Ascending aorta (tissue), 2 donors: ENCODE data around the gene DOCK3. TPM values are rescaled to one million over a fixed set of nuclear protein-coding genes. Genes with fewer than 3 reads are reported as not detected.
"Not testable (repeated sequence)": the region's sequence is repeated elsewhere in the genome, so short reads cannot be mapped to it uniquely, and the experiment has no call there.

Experiments used
- DNase-seq, 2 donors: peaks; one replicate each; pipeline ENCODE4 v3.0.0-alpha.2; 2019; ENCODE audit warnings: low spot score in 2 of 2
- H3K27ac ChIP-seq, 2 donors: fragments of 200-600 bp; sonication (generic); one replicate each; pipeline ENCODE4 v1.5.1; 2016 to 2017; ENCODE audit warnings: mild to moderate bottlenecking in 1 of 2
- H3K27me3 ChIP-seq: fragments of 200-600 bp; sonication (generic); one replicate; pipeline ENCODE4 v1.5.1; 2017
- H3K36me3 ChIP-seq, 2 donors: fragments of 200-600 bp; sonication (generic); one replicate each; pipeline ENCODE4 v1.5.1; 2016
- H3K4me1 ChIP-seq, 2 donors: fragments of 200-600 bp; sonication (generic); one replicate each; pipeline ENCODE4 v1.5.1; 2016 to 2017; ENCODE audit warnings: mild to moderate bottlenecking in 1 of 2
- H3K4me3 ChIP-seq, 2 donors: fragments of 200-600 bp; sonication (generic); one replicate each; pipeline ENCODE4 v1.5.1; 2016 to 2017; ENCODE audit warnings: mild to moderate bottlenecking in 1 of 2
- H3K9me3 ChIP-seq, 2 donors: fragments of 200-600 bp; sonication (generic); one replicate each; pipeline ENCODE4 v1.5.1; 2016
- intact Hi-C: fragments of 100-400 bp; cut with DNase I; formaldehyde crosslinking; loops from one replicate; pipeline ENCODE4 v1.15.1; 2023
- total RNA-seq: library from RNA; depleted of rRNA; stranded (reverse); fragments of >200 nt; gene quantifications from one replicate; pipeline ENCODE4 v1.1.0, GENCODE V29; 2016
- TF ChIP-seq, protein P1 (sequence below), 3 experiments: fragments of 200-600 bp in 2 of 3; fragments of 450-650 bp in 1 of 3; sonication (generic) in 2 of 3; IDR thresholded peaks; one replicate each; pipeline ENCODE4 v1.5.1; 2016 to 2019; ENCODE audit warnings: antibody characterized with exemption in 3 of 3, mild to moderate bottlenecking in 1 of 3, moderate library complexity in 1 of 3

The DOCK3 gene
- total RNA-seq, 1 donor from 2014 or later: 3.9 TPM

DNA sequence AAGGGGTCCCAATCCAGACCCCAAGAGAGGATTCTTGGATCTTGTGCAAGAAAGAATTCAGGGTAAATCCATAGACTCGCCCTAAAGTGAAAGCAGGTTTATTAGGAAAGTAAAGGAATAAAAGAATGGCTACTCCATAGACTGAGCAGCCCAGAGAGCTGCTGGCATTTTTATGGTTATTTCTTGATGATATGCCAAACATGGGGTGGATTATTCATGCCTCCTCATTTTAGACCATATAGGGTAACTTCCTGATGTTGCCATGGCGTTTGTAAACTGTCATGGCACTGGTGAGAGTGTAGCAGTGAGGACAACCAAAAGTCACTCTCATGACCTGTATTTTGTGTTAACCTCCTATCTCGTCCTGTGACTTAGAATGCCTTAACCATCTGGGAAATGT is 142.2 kb downstream of the DOCK3 start:
- TF ChIP-seq, protein P1, sequence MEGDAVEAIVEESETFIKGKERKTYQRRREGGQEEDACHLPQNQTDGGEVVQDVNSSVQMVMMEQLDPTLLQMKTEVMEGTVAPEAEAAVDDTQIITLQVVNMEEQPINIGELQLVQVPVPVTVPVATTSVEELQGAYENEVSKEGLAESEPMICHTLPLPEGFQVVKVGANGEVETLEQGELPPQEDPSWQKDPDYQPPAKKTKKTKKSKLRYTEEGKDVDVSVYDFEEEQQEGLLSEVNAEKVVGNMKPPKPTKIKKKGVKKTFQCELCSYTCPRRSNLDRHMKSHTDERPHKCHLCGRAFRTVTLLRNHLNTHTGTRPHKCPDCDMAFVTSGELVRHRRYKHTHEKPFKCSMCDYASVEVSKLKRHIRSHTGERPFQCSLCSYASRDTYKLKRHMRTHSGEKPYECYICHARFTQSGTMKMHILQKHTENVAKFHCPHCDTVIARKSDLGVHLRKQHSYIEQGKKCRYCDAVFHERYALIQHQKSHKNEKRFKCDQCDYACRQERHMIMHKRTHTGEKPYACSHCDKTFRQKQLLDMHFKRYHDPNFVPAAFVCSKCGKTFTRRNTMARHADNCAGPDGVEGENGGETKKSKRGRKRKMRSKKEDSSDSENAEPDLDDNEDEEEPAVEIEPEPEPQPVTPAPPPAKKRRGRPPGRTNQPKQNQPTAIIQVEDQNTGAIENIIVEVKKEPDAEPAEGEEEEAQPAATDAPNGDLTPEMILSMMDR (IDR thresholded peaks at IDR 0.05): no peak
- intact Hi-C loops: no loop called here

DNA sequence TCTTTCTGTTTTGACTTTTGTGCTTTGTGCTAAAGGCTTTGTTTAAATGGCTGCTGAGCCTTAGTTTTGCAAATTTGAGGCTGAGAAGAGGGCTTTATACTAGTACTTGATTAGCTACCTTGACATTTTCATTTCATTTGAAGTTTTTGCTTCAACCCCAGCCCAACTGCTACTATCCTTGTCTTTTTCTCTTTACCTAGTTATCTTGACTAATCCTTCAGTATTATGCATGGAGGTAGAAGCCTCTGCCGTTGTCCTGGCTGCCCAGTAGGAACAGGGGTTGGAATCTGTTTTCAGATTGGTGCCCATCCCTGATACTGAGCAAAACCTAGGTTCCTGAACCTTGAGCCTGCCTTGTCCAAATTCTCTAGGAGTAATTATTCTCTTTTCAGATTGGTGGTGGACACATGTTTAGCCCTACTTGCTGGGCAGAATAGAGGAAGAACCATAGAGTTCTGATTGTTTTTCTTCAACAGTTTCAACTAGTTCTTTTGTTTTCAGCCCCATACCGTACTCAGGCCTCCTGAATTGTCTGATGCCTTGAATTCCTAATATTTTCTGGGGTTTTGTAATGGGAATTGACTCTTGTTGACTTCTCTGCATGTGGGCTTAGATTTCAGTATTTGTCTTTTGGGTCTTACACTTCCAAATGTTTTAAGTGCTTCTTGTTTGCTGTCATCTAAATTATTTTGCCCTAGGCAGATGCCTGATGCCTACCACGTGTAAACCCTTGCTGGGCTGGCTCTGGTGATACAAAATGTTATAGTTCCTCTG is 143.2 kb downstream of the DOCK3 start:
- Histone ChIP-seq H3K27me3 (no peaks in the 10 kb centered on the region), H3K4me1 (no peaks in the 10 kb centered on the region), H3K27ac (no peak overlapping the region), H3K4me3 (no peak overlapping the region), H3K36me3 (no peaks in the 10 kb centered on the region), H3K9me3 (no peaks in the 10 kb centered on the region)
- TF ChIP-seq, protein P1 (IDR thresholded peaks at IDR 0.05): no peak
- DNase-seq: no peak
- intact Hi-C loops: no loop called here

More for the DNA sequence above, 142.2 kb downstream of the DOCK3 start:
- no peaks in the 10 kb centered on the region for H3K4me1 ChIP-seq
- no peaks in the 10 kb centered on the region for H3K27me3 ChIP-seq
- H3K4me3 ChIP-seq: no peak overlapping the region
- no peak overlapping the region for H3K27ac ChIP-seq
- no peaks in the 10 kb centered on the region for H3K9me3 ChIP-seq
- H3K36me3 ChIP-seq: no peaks in the 10 kb centered on the region
- DNase-seq: no peak

DNA sequence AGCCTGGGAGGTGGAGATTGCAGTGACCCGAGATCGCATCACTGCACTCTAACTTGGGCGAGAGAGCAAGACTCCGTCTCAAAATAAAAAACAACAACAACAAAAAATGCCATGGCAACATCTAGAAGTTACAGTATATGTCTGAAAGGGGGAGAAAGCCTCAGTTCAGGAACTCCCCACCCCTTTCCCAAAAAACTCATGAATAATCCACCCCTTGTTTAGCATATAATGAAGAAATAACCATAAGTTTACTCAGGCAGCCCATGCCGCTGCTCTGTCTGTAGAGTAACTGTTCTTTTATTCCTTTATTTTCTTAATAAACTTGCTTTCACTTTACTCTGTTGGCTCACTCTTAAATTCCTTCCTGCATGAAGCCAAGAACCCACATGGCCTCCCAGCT is 145.2 kb downstream of the DOCK3 start:
- no peak for DNase-seq
- Histone ChIP-seq H3K27me3 (no peaks in the 10 kb centered on the region), H3K9me3 (no peaks in the 10 kb centered on the region), H3K4me1 (no peaks in the 10 kb centered on the region), H3K27ac (no peak overlapping the region), H3K36me3 (no peaks in the 10 kb centered on the region), H3K4me3 (no peak overlapping the region)
- TF ChIP-seq, protein P1 (IDR thresholded peaks at IDR 0.05): no peak
- intact Hi-C loops: no loop called here

DNA sequence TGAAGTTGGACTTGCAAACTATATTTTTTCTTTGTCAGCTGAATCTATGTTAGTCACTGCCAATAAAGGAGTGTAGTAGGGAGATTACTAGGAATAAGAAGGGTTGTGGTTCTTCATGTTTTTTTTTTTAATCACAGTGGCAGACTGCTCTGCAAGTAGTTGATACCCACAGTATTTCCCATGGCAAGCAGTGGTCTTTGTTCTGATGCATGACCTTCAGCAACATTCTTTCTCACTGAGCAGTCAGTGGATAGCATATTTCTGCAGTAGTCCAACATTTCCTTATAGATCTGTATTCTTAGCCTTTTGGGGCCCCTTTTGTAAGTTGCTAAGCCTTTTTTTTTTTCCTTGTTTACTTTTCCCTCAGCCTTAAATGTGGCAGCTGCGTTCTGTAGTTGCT is 151.1 kb downstream of the DOCK3 start:
- H3K27ac ChIP-seq: no peak overlapping the region
- no peaks in the 10 kb centered on the region for H3K27me3 ChIP-seq
- DNase-seq: no peak
- no peaks in the 10 kb centered on the region for H3K4me1 ChIP-seq
- intact Hi-C loops: no loop called here
- TF ChIP-seq, protein P1 (IDR thresholded peaks at IDR 0.05): no peak
- H3K4me3 ChIP-seq: no peak overlapping the region
- no peaks in the 10 kb centered on the region for H3K36me3 ChIP-seq
- no peaks in the 10 kb centered on the region for H3K9me3 ChIP-seq

DNA sequence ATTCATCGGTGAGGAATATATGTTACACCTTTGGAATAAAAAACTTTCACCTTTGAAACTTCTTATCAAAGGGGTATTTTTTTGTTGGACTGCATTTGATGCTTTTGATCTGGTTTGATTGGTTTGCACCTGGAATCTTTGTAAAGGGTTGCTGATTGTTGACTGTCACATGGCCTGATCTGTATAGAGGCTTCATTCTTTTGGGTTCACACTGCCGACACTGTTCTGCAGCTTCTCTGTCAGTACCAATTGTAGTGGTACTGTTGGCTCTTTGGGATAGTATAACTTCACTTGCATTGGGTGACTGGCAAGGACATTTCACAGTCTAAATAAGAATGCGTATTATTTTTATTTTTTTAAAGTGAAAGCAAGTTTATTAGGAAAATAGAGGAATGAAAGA is 155.7 kb downstream of the DOCK3 start:
- TF ChIP-seq, protein P1 (IDR thresholded peaks at IDR 0.05): no peak
- DNase-seq: no peak
- no peaks in the 10 kb centered on the region for H3K9me3 ChIP-seq

DNA sequence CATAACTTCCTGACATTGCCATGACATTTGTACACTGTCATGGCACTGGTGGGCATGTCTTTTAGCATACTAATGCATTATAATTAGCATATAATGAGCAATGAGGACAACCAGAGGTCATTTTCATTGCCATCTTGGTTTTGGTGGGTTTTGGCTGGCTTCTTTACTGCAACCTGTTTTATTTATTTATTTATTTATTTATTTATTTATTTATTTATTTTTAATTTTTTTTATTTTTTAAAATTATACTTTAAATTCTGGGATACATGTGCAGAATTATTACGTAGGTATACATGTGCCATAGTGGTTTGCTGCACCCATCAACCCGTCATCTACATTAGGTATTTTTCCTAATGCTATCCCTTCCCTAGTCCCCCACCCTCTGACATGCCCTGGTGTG is 156.3 kb downstream of the DOCK3 start:
- H3K27me3 ChIP-seq, H3K27ac ChIP-seq, H3K9me3 ChIP-seq, H3K4me1 ChIP-seq, H3K36me3 ChIP-seq, H3K4me3 ChIP-seq, DNase-seq, intact Hi-C loops: not testable (repeated sequence)

More for the DNA sequence above, 155.7 kb downstream of the DOCK3 start:
- Histone ChIP-seq H3K27me3 (no peaks in the 10 kb centered on the region), H3K4me1 (no peaks in the 10 kb centered on the region), H3K27ac (no peak overlapping the region), H3K36me3 (no peaks in the 10 kb centered on the region), H3K4me3 (no peak overlapping the region)
- intact Hi-C loops: no loop called here
